ENCODE data around the gene BHMT2.

The BHMT2 gene

GRCh38 chr5:79074641-79075040 lies 5.1 kb downstream of the BHMT2 start:
- DNase-seq, result no peak

DNA sequence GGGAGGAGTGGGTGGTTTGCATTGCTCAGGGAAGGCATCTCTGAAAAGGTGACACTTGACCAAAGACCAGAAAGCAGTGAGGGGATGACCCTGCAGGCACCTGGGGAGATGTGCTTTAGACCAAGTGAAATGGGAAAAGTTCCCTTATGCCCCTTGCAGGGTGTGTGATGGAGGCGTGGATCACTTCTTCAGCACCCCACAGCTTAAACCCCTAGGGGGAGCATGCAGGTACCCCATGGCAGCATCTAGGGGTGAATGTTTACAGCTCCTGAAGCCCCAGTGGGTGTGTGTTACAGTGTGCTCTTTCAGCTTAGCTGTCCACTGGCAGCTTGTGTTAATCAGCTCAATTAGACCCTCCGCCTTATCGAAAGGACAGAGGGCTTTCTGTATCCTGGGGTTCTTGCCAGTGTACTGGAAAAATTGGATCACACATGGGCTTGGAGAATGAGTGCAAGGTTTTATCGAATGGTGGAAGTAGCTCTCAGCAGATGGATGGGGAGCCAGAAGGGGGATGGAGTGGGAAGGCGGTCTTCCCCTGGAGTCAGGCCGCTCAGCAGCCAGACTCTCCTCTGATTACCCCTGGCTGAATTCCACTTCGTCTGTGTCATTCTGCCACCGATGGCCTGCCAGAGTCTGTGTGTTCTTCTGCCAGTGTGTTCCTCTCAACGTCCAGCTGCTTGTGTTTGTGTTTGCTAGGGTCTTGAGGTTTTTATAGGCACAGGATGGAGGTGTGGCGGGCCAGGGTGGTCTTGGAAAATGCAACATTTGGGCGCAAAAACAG lies 6.3 kb downstream of the BHMT2 start:
- DNase-seq, result no peak

DNA sequence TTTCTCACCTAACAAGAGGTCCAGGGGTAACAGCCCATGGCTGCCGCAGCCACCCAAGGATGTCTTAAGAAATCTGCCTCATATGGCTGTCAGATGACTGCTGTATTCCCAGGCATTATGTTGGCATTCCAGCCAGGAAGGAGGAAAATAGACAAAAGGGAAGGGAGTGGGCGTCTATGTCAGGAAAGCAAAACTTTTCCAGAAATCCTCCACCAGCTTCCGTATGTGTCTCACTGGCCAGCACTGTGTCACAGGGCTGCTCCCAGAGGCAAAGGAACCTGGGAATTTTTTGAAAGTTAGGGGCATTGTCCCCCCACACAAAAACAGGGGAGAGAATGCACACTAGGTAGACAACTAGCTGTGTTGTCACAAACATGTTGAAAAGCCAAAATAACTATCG lies 7.3 kb downstream of the BHMT2 start:
- no peak for DNase-seq

DNA sequence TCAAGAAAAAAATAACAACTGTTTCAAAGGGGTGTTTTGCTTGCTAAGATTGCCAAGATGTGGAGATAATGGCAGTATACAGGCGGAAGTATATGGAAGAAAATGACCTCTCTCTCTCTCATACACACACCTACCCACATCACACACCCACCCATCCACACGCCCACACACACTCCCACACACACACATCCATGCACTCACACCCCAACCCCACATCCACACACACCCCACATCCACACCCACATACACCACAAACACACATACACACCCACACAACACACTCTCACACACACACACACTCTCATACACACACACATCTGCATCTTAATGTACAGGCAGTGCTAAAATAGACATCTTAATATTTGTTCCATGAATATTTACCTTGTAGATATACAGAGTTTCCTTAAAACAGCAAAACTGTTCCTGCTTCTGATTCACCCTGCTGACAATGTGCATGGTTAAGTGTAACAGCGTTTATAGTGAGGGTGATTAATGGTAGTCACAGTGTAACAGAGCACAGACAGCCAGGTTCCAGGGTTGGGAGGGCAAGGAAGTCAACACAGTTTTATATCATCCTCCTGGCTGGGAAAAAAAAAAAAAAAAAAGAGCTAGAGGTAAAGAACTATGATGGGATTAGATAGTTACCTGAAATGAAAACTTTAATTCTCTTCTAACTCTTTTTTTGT lies 8.3 kb downstream of the BHMT2 start:
- no peak for DNase-seq

DNA sequence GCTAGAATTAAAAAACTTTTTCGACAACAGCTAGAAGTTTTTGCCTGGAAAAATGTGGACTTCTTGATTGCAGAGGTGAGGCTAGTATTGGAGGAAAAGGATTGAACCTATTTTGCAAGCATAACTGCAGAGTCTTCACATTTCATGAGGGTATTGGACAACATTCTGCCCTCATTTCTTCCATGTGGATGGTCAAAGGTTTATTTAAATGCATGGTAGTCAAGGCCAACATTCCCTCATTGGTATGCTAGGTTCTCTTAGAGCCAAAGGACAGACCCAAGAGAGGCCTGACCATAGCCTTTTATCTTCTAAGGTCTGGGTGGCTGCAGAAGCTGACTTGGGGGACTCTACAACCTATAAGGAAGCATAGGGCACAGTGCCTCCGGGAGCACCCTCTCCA lies 11.2 kb downstream of the BHMT2 start:
- DNase-seq, result no peak

- DNase-seq, result no peak
These were observed 12.2 kb downstream of the BHMT2 start for GRCh38 chr5:79081779-79082178.

DNA sequence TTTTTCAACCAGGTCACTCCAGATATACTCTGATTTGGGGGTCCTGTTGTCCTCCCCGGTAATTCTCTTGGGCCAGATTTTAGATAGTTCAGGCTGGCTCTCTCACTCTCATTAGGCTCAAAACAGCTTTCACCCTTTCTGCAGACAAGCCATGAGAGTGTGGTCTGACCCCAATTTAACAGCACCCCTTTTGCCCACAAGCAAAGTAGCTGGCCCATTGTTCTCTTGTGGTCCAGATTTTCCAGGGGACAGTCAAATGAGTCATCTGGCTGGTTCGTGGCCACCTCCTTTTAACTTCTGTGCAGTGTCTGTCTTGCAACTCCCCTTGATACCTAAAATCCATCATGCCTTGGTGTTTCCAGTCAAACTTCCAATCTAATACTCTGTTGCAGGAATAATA lies 16.5 kb downstream of the BHMT2 start:
- no peak for DNase-seq

DNA sequence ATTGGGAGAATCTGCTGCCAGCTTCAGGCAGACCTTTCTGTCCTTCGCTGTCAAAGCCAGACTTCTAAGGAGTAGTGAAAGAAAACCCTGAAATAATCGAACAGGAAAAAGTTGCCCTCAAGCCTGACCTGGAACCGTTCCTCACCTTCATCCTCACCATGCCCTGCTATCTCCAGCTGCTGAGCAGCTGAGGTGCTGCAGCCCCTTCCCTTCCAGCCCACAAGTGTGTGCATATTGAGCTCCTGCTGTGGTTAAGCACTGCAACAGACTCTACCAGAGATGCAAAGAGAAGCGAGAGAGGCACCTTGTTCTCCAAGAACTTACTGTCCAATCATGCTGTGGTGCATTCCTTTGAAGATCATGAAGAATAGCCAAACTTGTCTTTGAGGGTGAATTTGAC lies 18.9 kb downstream of the BHMT2 start:
- no peak for DNase-seq

DNA sequence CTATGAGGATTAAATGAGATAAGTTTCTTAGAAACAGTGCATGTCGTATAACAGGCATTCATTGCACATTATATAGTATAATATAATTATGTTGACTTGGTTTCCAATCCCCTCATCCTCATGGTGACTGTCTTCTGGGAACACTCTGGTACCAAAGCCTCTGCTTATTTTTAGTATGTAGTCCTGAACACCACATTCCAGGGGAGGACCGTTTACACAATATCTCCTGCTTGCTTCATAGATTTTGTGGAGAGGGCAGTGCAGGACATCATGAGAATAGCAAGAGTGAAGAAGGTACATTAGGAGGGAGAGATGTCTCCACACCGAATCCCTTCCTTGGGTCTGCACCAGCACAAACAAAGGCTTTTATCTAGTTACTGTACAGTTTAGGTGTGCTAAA lies 21.5 kb downstream of the BHMT2 start:
- DNase-seq, result no peak

GRCh38 chr5:79093762-79094161 lies 24.2 kb downstream of the BHMT2 start:
- DNase-seq, result no peak

GRCh38 chr5:79105868-79106267 lies 36.3 kb downstream of the BHMT2 start:
- DNase-seq, result no peak

DNA sequence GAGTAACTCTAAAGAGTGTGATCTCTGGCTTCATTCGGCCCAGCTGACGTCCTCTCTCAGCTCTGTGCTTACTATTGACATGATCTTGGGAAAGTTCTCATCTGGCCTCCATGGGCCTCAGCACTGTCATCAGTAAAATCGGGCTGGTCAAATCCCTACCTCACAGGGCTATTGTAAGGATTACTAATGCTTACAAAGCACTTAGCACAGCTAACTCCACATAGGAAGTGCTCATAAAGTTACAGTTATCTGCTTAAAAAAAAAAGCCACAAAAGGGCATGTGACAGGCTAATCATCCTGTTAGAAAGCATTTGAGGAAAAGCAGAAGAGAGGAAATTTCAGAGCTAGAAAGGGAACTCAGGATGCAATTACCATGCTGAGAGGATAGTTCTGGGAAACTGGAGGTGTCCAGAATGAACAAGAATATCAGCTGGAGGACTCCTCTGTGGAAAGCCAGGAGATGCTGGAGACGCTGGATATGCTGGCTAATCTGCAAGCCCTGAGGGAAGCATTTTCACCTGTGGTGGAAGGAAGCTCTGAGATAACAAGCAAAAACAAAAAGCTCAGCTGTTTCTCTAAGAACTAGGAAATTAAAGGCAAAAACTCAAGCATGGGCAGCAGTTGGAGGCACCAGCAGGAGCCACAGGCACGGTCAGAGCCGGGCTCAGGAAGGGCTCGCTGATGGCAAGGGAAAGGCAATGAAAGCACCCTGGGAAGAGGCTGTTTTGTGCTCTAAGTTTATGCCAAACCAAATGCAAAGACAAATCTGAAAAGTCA lies 37.6 kb downstream of the BHMT2 start:
- no peak for DNase-seq

DNA sequence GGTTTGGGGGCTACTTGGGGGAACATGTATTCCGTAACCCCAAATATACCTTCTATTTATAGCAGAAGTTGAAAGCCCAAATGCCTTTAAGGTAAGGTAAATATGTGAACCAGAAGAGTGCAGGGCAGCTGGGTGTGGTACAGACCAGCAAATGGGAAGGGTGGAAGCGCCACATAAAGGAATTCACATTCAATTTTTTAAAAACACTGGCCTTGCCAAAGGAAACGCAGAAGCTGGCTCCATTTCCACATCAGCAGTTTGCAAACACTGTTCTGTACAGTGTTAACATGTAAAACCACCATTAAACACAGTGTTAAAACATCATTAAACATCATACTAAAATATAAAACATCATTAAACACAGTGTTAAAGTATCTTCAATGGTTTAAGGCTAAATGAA lies 38.5 kb downstream of the BHMT2 start:
- no peak for DNase-seq

DNA sequence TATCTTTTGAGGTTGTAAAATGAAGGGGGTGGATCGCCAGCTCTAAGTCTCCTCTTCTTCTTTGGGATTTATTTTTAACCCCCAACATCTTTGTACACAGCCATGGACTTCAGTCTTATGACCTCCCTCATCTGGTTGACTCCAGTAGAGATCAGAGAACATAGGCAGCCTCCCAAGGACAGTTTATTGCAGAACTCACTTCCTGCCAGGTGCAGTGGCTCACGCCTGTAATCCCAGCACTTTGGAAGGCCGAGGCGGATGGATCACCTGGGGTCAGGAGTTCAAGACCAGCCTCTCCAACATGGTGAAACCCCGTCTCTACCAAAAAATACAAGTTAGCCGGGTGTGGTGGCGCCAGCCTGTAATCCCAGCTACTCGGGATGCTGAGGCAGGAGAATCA lies 39.2 kb downstream of the BHMT2 start:
- no peak for DNase-seq

- DNase-seq, result no peak
These were observed 40.2 kb downstream of the BHMT2 start for GRCh38 chr5:79109527-79110492.

DNA sequence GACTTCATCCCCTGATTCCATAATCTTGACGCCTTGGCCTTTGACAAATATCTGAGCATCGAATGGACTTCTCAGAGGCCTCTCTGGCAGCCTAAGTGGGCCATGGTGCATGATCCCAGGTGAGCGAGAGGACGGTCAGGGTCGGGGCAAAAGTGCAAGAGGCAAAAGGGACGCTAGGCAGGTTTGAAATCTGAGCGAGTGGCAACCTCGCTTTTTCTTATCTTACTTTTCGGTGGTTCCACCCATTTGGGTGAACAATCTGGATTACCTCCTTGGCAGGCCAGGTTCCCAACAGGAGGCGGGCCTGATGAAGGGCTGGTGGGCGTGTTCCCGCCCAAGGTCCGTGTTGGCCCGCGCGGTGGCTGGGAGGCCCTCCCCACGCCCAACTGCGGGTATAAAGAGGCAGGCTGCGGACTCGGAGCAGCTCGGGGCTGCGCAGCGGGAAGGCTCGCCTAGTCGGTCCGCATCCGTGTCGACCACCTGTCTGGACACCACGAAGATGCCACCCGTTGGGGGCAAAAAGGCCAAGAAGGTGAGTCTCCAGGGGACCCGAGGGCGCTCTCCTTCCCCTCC lies 41.9 kb downstream of the BHMT2 start, which contains the start of gene BHMT:
Gene BHMT (plus strand): TSS at position 423 of the 573 bp plus-strand sequence. CDS start 77 bp downstream, at position 500.
- DNase-seq, result no peak

- DNase-seq, result no peak
These were observed 42.6 kb downstream of the BHMT2 start for GRCh38 chr5:79111960-79112702.

DNA sequence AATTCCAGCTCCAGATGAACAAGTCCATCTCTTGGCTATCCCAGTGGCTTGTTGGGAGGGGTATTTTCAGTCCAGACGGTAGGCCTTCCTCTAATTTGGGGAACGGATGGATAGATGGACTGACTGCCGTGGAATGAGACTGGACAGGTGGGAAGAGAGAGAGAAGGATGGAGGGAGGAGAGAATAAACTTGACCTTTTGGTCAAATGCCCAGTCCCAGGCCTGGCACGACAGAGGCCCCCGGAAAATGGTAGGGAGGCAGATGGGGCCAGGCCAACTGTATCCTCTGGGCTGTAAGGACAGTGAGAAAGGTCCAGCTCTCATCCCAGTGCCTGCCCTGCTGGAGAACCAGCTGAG lies 43.1 kb downstream of the BHMT2 start:
- no peak for DNase-seq

- no peak for DNase-seq
These were observed 49.9 kb downstream of the BHMT2 start for GRCh38 chr5:79119486-79119885.

DNA sequence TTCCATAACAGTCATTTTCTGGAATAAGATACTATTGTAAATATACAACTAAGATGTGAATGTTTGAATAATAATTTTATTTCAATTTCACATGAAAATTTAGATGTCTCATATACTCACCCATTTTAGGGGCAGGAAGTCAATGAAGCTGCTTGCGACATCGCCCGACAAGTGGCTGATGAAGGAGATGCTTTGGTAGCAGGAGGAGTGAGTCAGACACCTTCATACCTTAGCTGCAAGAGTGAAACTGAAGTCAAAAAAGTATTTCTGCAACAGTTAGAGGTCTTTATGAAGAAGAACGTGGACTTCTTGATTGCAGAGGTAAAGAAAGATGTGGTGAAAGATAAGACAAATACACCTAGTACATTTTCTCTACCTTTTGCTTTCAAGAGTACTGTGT lies 50.7 kb downstream of the BHMT2 start:
- no peak for DNase-seq

GRCh38 chr5:79122973-79123372 lies 53.4 kb downstream of the BHMT2 start:
- no peak for DNase-seq

DNA sequence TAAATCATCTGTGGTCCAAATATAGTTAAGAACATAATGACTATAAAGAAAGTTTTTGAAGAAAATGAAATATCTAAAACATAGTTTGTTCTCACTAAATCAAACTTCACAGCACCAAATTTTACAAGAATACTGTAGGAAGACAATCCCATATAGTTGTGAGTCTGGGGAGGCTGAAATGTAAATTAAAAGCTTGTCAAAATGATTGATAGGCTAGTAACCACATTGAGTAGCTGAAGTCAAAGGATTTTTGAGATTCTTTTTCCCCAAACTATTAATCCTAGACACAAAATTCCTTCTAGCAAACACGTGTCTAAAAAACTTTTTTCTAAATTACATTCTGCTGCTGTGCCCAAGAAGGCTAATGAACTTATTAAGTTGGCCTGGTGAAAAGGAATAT lies 55.0 kb downstream of the BHMT2 start:
- no peak for DNase-seq

All from DMS79 treated with DMSO at 0.1 percent for 48 hours (cell line).